Astrocyte (in vitro differentiated cells and primary cell): ENCODE results near the gene MAP6.

Experiments used
- EZH2 ChIP-seq: IDR thresholded peaks from 2 replicates; pipeline ENCODE4 v1.6.1; 2012; ENCODE audit warnings: mild to moderate bottlenecking, low read length, inconsistent platforms; ENCODE audit not compliant: insufficient read depth
- TF ChIP-seq, protein P1 (sequence below): IDR thresholded peaks from 2 replicates; pipeline ENCODE4 v1.5.1; 2011; ENCODE audit warnings: low read depth, mild to moderate bottlenecking, inconsistent platforms, low read length, moderate library complexity; ENCODE audit not compliant: insufficient read depth

GRCh38 chr11:75602951-75603350 lies 65.9 kb downstream of the MAP6 start:
- TF ChIP-seq, protein P1, sequence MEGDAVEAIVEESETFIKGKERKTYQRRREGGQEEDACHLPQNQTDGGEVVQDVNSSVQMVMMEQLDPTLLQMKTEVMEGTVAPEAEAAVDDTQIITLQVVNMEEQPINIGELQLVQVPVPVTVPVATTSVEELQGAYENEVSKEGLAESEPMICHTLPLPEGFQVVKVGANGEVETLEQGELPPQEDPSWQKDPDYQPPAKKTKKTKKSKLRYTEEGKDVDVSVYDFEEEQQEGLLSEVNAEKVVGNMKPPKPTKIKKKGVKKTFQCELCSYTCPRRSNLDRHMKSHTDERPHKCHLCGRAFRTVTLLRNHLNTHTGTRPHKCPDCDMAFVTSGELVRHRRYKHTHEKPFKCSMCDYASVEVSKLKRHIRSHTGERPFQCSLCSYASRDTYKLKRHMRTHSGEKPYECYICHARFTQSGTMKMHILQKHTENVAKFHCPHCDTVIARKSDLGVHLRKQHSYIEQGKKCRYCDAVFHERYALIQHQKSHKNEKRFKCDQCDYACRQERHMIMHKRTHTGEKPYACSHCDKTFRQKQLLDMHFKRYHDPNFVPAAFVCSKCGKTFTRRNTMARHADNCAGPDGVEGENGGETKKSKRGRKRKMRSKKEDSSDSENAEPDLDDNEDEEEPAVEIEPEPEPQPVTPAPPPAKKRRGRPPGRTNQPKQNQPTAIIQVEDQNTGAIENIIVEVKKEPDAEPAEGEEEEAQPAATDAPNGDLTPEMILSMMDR = no peak
- TF ChIP-seq EZH2 = no peak
